Choroid plexus epithelial cell (primary cell): ENCODE results near the gene USP34.
A peak's percentile ranks its signal among the peaks of the same experiment; 100 is the strongest.

ENCODE experiments used
- DNase-seq: peaks from one replicate; pipeline ENCODE4 v3.0.0-alpha.2; 2010; ENCODE audit warnings: low read depth
- H3K4me3 ChIP-seq: 2 replicates; pipeline ENCODE4 v1.5.1; 2011; ENCODE audit warnings: low read depth, mild to moderate bottlenecking, control low read depth, low read length, moderate library complexity
- CTCF ChIP-seq: conservative IDR thresholded peaks from 2 replicates; pipeline ENCODE4 v1.5.1; 2011; ENCODE audit warnings: low read depth, mild to moderate bottlenecking, control low read depth, inconsistent platforms, low read length, moderate library complexity

USP34 gene

GRCh38 chr2:61338447-61338846, 132.4 kb downstream of the USP34 start:
- peak; percentile 23 for DNase-seq
- TF ChIP-seq CTCF = no peak
- no peak overlapping the region for H3K4me3 ChIP-seq

- no peak for TF ChIP-seq CTCF
- no peak for DNase-seq
- H3K4me3 ChIP-seq = no peak overlapping the region
Observed at GRCh38 chr2:61335187-61335586, 135.7 kb downstream of the USP34 start.

- H3K4me3 ChIP-seq = no peak overlapping the region
- no peak for DNase-seq
- no peak for TF ChIP-seq CTCF
Observed at GRCh38 chr2:61334466-61334865, 136.4 kb downstream of the USP34 start.

GRCh38 chr2:61328707-61329251, 142.1 kb downstream of the USP34 start:
- TF ChIP-seq CTCF = no peak
- DNase-seq = no peak
- H3K4me3 ChIP-seq = no peak overlapping the region

GRCh38 chr2:61327173-61327572, 143.7 kb downstream of the USP34 start:
- no peak for TF ChIP-seq CTCF
- H3K4me3 ChIP-seq = no peak overlapping the region
- DNase-seq = no peak

- no peak for TF ChIP-seq CTCF
Observed at GRCh38 chr2:61326423-61326822, 144.5 kb downstream of the USP34 start.

GRCh38 chr2:61320181-61320580, 150.7 kb downstream of the USP34 start:
- DNase-seq = no peak
- TF ChIP-seq CTCF = no peak
- H3K4me3 ChIP-seq = no peak overlapping the region

More at GRCh38 chr2:61326423-61326822, 144.5 kb downstream of the USP34 start:
- no peak for DNase-seq
- no peak overlapping the region for H3K4me3 ChIP-seq
